Naive B cell (primary cell): ENCODE results near the gene RPL21. TPM values are rescaled to one million over a fixed set of nuclear protein-coding genes. Genes with fewer than 3 reads are reported as not detected.
A peak's percentile ranks its signal among the peaks of the same experiment; 100 is the strongest.

Source experiments
- ATAC-seq, 2 donors: fragments of 150-1000 bp; cut with Tn5 transposase; 2 replicates each; pipeline ENCODE4 v1.10.0; 2021; ENCODE audit warnings: low read depth in 2 of 2, mild to moderate bottlenecking in 2 of 2, moderate library complexity in 2 of 2
- DNase-seq: peaks from one replicate; pipeline ENCODE4 v3.0.0; 2022
- H3K27ac Mint-ChIP-seq, 6 donors: one replicate each; pipeline ENCODE4 v1.8.0; 2020 to 2022; ENCODE audit warnings: mild to moderate bottlenecking in 6 of 6, mixed read lengths in 6 of 6, moderate library complexity in 5 of 6, inconsistent platforms in 2 of 6
- H3K27me3 Mint-ChIP-seq, 3 donors: one replicate each; pipeline ENCODE4 v1.8.0; 2021 to 2022; ENCODE audit warnings: mixed read lengths in 3 of 3, mild to moderate bottlenecking in 1 of 3
- H3K36me3 Mint-ChIP-seq, 2 donors: one replicate each; pipeline ENCODE4 v1.8.0; 2020 to 2022; ENCODE audit warnings: mixed read lengths in 2 of 2, inconsistent platforms in 1 of 2, mild to moderate bottlenecking in 1 of 2
- H3K4me1 Mint-ChIP-seq, 3 donors: one replicate each; pipeline ENCODE4 v1.8.0; 2020 to 2022; ENCODE audit warnings: mixed read lengths in 3 of 3, inconsistent platforms in 1 of 3, mild to moderate bottlenecking in 1 of 3, moderate library complexity in 1 of 3
- H3K4me3 Mint-ChIP-seq, 8 donors: one replicate each; pipeline ENCODE4 v1.8.0; 2020 to 2022; ENCODE audit warnings: mild to moderate bottlenecking in 8 of 8, mixed read lengths in 8 of 8, moderate library complexity in 8 of 8, inconsistent platforms in 2 of 8
- H3K9me3 Mint-ChIP-seq, 7 donors: one replicate each; pipeline ENCODE4 v1.8.0; 2020 to 2022; ENCODE audit warnings: mixed read lengths in 7 of 7, mild to moderate bottlenecking in 5 of 7, inconsistent platforms in 2 of 7, moderate library complexity in 1 of 7
- polyA plus RNA-seq, 6 donors: library from polyadenylated mRNA; unstranded; fragments of 300-500 nt; fragmentation: Illumina TruSeq; gene quantifications; one replicate each; pipeline ENCODE4 v1.2.3, GENCODE V29; 2021; ENCODE audit warnings: low read depth in 6 of 6

The RPL21 gene
- polyA plus RNA-seq, 6 donors from 2014 or later, result 5,049 to 7,554 (median 6,763) TPM

- ATAC-seq (peak; percentile 68 to 73), DNase-seq (peak; percentile 25)
- H3K27me3 Mint-ChIP-seq, result no peaks in the 10 kb centered on the region
- peak overlapping the region; percentile 41 to 87 (median 76) for H3K4me3 Mint-ChIP-seq
- H3K27ac Mint-ChIP-seq, result peak overlapping the region; percentile 66 to 96 (median 80)
- peaks cover 11 to 14% of the 10 kb centered on the region in 2 donors for H3K36me3 Mint-ChIP-seq
- peaks cover 26 to 61% (median 53%) of the 10 kb centered on the region in 3 donors for H3K4me1 Mint-ChIP-seq
- peaks cover 0 to 34% (median 21%) of the 10 kb centered on the region in 7 donors for H3K9me3 Mint-ChIP-seq
Observed at GRCh38 chr13:27228131-27228530, 23.2 kb upstream of the RPL21 start.

GRCh38 chr13:27229642-27230041, 21.7 kb upstream of the RPL21 start:
- Mint-ChIP-seq H3K27me3 (no peaks in the 10 kb centered on the region), H3K9me3 (peaks cover 0 to 34% (median 18%) of the 10 kb centered on the region in 7 donors), H3K36me3 (peaks cover 11 to 14% of the 10 kb centered on the region in 2 donors), H3K4me1 (peaks cover 26 to 49% (median 47%) of the 10 kb centered on the region in 3 donors), H3K27ac (no peak overlapping the region), H3K4me3 (peak overlapping the region in 1 of 8 donors; percentile 54)
- ATAC-seq (peak in 1 of 2 donors; percentile 19), DNase-seq (no peak)

GRCh38 chr13:27233964-27234363, 17.4 kb upstream of the RPL21 start:
- ATAC-seq (no peak), DNase-seq (no peak)
- H3K9me3 Mint-ChIP-seq, result peaks cover 0 to 27% (median 17%) of the 10 kb centered on the region in 7 donors
- H3K4me1 Mint-ChIP-seq, result peaks cover 9 to 16% (median 15%) of the 10 kb centered on the region in 3 donors
- H3K36me3 Mint-ChIP-seq, result peaks cover 11 to 14% of the 10 kb centered on the region in 2 donors
- no peak overlapping the region for H3K4me3 Mint-ChIP-seq
- no peaks in the 10 kb centered on the region for H3K27me3 Mint-ChIP-seq
- peak overlapping the region in 1 of 6 donors; percentile 42 for H3K27ac Mint-ChIP-seq

GRCh38 chr13:27236478-27236877, 14.9 kb upstream of the RPL21 start:
- no peak overlapping the region for H3K27ac Mint-ChIP-seq
- ATAC-seq (no peak), DNase-seq (no peak)
- no peak overlapping the region for H3K4me3 Mint-ChIP-seq
- H3K9me3 Mint-ChIP-seq, result peaks cover 0 to 14% (median 11%) of the 10 kb centered on the region in 7 donors
- H3K4me1 Mint-ChIP-seq, result peaks cover 2 to 9% (median 5%) of the 10 kb centered on the region in 3 donors
- H3K27me3 Mint-ChIP-seq, result no peaks in the 10 kb centered on the region
- peaks cover 11 to 14% of the 10 kb centered on the region in 2 donors for H3K36me3 Mint-ChIP-seq

- Mint-ChIP-seq H3K9me3 (no peaks in the 10 kb centered on the region), H3K36me3 (no peaks in the 10 kb centered on the region), H3K27ac (peak overlapping the region in 1 of 6 donors; percentile 81), H3K27me3 (no peaks in the 10 kb centered on the region), H3K4me1 (peaks cover 17 to 25% (median 17%) of the 10 kb centered on the region in 3 donors), H3K4me3 (no peak overlapping the region)
- no peak for DNase-seq
- no peak for ATAC-seq
Observed at GRCh38 chr13:27242702-27243101, 8.7 kb upstream of the RPL21 start.

GRCh38 chr13:27245610-27246009, 5.7 kb upstream of the RPL21 start:
- H3K36me3 Mint-ChIP-seq, result no peaks in the 10 kb centered on the region
- H3K27ac Mint-ChIP-seq, result no peak overlapping the region
- H3K4me3 Mint-ChIP-seq, result no peak overlapping the region
- DNase-seq, result no peak
- no peak for ATAC-seq
- H3K4me1 Mint-ChIP-seq, result peaks cover 24 to 32% (median 30%) of the 10 kb centered on the region in 3 donors
- no peaks in the 10 kb centered on the region for H3K9me3 Mint-ChIP-seq
- no peaks in the 10 kb centered on the region for H3K27me3 Mint-ChIP-seq

GRCh38 chr13:27250833-27251165, 559 bp upstream of the RPL21 start:
- DNase-seq (no peak), ATAC-seq (peak; percentile 18 to 32)
- Mint-ChIP-seq H3K4me1 (peaks cover 45 to 49% (median 46%) of the 10 kb centered on the region in 3 donors), H3K36me3 (peaks cover 8 to 15% of the 10 kb centered on the region in 2 donors), H3K27me3 (no peaks in the 10 kb centered on the region), H3K4me3 (peak overlapping the region; percentile 93 to 99 (median 98)), H3K27ac (peak overlapping the region; percentile 100), H3K9me3 (no peaks in the 10 kb centered on the region)

GRCh38 chr13:27252467-27252866, 1.1 kb downstream of the RPL21 start:
- H3K9me3 Mint-ChIP-seq, result no peaks in the 10 kb centered on the region
- H3K27ac Mint-ChIP-seq, result peak overlapping the region; percentile 100
- H3K27me3 Mint-ChIP-seq, result no peaks in the 10 kb centered on the region
- H3K36me3 Mint-ChIP-seq, result peaks cover 8 to 15% of the 10 kb centered on the region in 2 donors
- H3K4me1 Mint-ChIP-seq, result peaks cover 40 to 47% (median 45%) of the 10 kb centered on the region in 3 donors
- H3K4me3 Mint-ChIP-seq, result peak overlapping the region; percentile 93 to 99 (median 98)
- DNase-seq, result no peak
- no peak for ATAC-seq

- no peaks in the 10 kb centered on the region for H3K9me3 Mint-ChIP-seq
- DNase-seq (no peak), ATAC-seq (no peak)
- H3K4me3 Mint-ChIP-seq, result peak overlapping the region in 1 of 8 donors; percentile 21
- peak overlapping the region in 2 of 6 donors; percentile 4 to 58 for H3K27ac Mint-ChIP-seq
- peaks cover 15% of the 10 kb centered on the region in 2 donors for H3K36me3 Mint-ChIP-seq
- peaks cover 55 to 69% (median 61%) of the 10 kb centered on the region in 3 donors for H3K4me1 Mint-ChIP-seq
- H3K27me3 Mint-ChIP-seq, result no peaks in the 10 kb centered on the region
Observed at GRCh38 chr13:27257233-27257568, 5.8 kb downstream of the RPL21 start.

GRCh38 chr13:27257648-27258253, 6.4 kb downstream of the RPL21 start:
- no peaks in the 10 kb centered on the region for H3K9me3 Mint-ChIP-seq
- peak overlapping the region in 3 of 6 donors; percentile 4 to 58 (median 35) for H3K27ac Mint-ChIP-seq
- H3K4me1 Mint-ChIP-seq, result peaks cover 55 to 71% (median 65%) of the 10 kb centered on the region in 3 donors
- ATAC-seq (no peak), DNase-seq (no peak)
- H3K4me3 Mint-ChIP-seq, result peak overlapping the region in 1 of 8 donors; percentile 21
- peaks cover 15% of the 10 kb centered on the region in 2 donors for H3K36me3 Mint-ChIP-seq
- H3K27me3 Mint-ChIP-seq, result no peaks in the 10 kb centered on the region

GRCh38 chr13:27258637-27259386, 7.5 kb downstream of the RPL21 start:
- ATAC-seq (no peak), DNase-seq (no peak)
- Mint-ChIP-seq H3K27ac (peak overlapping the region in 4 of 6 donors; percentile 9 to 77 (median 58)), H3K4me1 (peaks cover 46 to 63% (median 59%) of the 10 kb centered on the region in 3 donors), H3K9me3 (no peaks in the 10 kb centered on the region), H3K27me3 (no peaks in the 10 kb centered on the region), H3K36me3 (peaks cover 10 to 11% of the 10 kb centered on the region in 2 donors), H3K4me3 (no peak overlapping the region)

GRCh38 chr13:27259831-27260230, 8.5 kb downstream of the RPL21 start:
- ATAC-seq (peak; percentile 92 to 93), DNase-seq (peak; percentile 44)
- peaks cover 3 to 7% of the 10 kb centered on the region in 2 donors for H3K36me3 Mint-ChIP-seq
- H3K4me1 Mint-ChIP-seq, result peaks cover 43 to 59% (median 58%) of the 10 kb centered on the region in 3 donors
- peak overlapping the region in 4 of 8 donors; percentile 15 to 67 (median 46) for H3K4me3 Mint-ChIP-seq
- no peaks in the 10 kb centered on the region for H3K27me3 Mint-ChIP-seq
- H3K27ac Mint-ChIP-seq, result peak overlapping the region; percentile 42 to 96 (median 74)
- H3K9me3 Mint-ChIP-seq, result no peaks in the 10 kb centered on the region

GRCh38 chr13:27261396-27261795, 10.0 kb downstream of the RPL21 start:
- DNase-seq (no peak), ATAC-seq (no peak)
- peaks cover 47 to 61% (median 60%) of the 10 kb centered on the region in 3 donors for H3K4me1 Mint-ChIP-seq
- no peaks in the 10 kb centered on the region for H3K27me3 Mint-ChIP-seq
- H3K27ac Mint-ChIP-seq, result peak overlapping the region in 5 of 6 donors; percentile 18 to 81 (median 58)
- H3K36me3 Mint-ChIP-seq, result peaks cover 0 to 7% of the 10 kb centered on the region in 2 donors
- no peaks in the 10 kb centered on the region for H3K9me3 Mint-ChIP-seq
- peak overlapping the region in 2 of 8 donors; percentile 1 to 8 for H3K4me3 Mint-ChIP-seq
